HepG2 (cell line): ENCODE results near the gene PRDX2. TPM values are rescaled to one million over a fixed set of nuclear protein-coding genes. Genes with fewer than 3 reads are reported as not detected.

Experiments used
- HINFP ChIP-seq: sonication (generic); formaldehyde crosslinking; IDR thresholded peaks from 2 replicates; pipeline ENCODE4 v1.4.0; 2020; ENCODE audit warnings: low read depth, mild to moderate bottlenecking, missing genetic modification reagents
- HOXA5 ChIP-seq: sonication (generic); formaldehyde crosslinking; IDR thresholded peaks from 2 replicates; pipeline ENCODE4 v1.4.0; 2020; ENCODE audit warnings: missing genetic modification reagents
- ISL2 ChIP-seq: sonication (generic); formaldehyde crosslinking; IDR thresholded peaks from 2 replicates; pipeline ENCODE4 v1.5.0; 2020; ENCODE audit warnings: missing genetic modification reagents
- MYPOP ChIP-seq: sonication (generic); formaldehyde crosslinking; IDR thresholded peaks from 2 replicates; pipeline ENCODE4 v1.8.1; 2023; ENCODE audit warnings: mild to moderate bottlenecking, moderate library complexity, missing genetic modification reagents
- NR1H2 ChIP-seq: sonication (generic); formaldehyde crosslinking; IDR thresholded peaks from 2 replicates; pipeline ENCODE4 v1.8.1; 2022; ENCODE audit warnings: low read depth, missing genetic modification reagents, borderline replicate concordance
- PRMT3 ChIP-seq: sonication (generic); formaldehyde crosslinking; IDR thresholded peaks from 2 replicates; pipeline ENCODE4 v1.8.1; 2022; ENCODE audit warnings: low read depth, mild to moderate bottlenecking, moderate library complexity, missing genetic modification reagents, borderline replicate concordance
- RFXAP ChIP-seq: sonication (generic); formaldehyde crosslinking; IDR thresholded peaks from 2 replicates; pipeline ENCODE4 v1.4.0; 2020; ENCODE audit warnings: missing genetic modification reagents, borderline replicate concordance
- SMC3 ChIP-seq: IDR thresholded peaks from 2 replicates; pipeline ENCODE4 v1.6.1; 2011; ENCODE audit warnings: low read length, improper control_type of control experiment
- SMYD3 ChIP-seq: sonication (generic); formaldehyde crosslinking; IDR thresholded peaks from 2 replicates; pipeline ENCODE4 v1.8.1; 2023; ENCODE audit warnings: mild to moderate bottlenecking, missing genetic modification reagents
- ZFP41 ChIP-seq: sonication (generic); formaldehyde crosslinking; IDR thresholded peaks from 2 replicates; pipeline ENCODE4 v1.4.0; 2020; ENCODE audit warnings: mild to moderate bottlenecking, missing genetic modification reagents, borderline replicate concordance
- ZFY ChIP-seq: sonication (generic); formaldehyde crosslinking; IDR thresholded peaks from 2 replicates; pipeline ENCODE4 v1.4.0; 2020; ENCODE audit warnings: missing genetic modification reagents
- ZNF101 ChIP-seq: sonication (generic); formaldehyde crosslinking; IDR thresholded peaks from 2 replicates; pipeline ENCODE4 v1.4.0; 2020; ENCODE audit warnings: mild to moderate bottlenecking, low read depth, missing genetic modification reagents, borderline replicate concordance
- ZNF496 ChIP-seq: sonication (generic); formaldehyde crosslinking; IDR thresholded peaks from 2 replicates; pipeline ENCODE4 v1.8.1; 2023; ENCODE audit warnings: mild to moderate bottlenecking, moderate library complexity, missing genetic modification reagents; ENCODE audit not compliant: insufficient replicate concordance
- ZNF549 ChIP-seq: sonication (generic); formaldehyde crosslinking; IDR thresholded peaks from 2 replicates; pipeline ENCODE4 v1.5.0; 2020; ENCODE audit warnings: missing genetic modification reagents
- ZNF615 ChIP-seq: sonication (generic); formaldehyde crosslinking; IDR thresholded peaks from 2 replicates; pipeline ENCODE4 v1.5.0; 2020; ENCODE audit warnings: mild to moderate bottlenecking, missing genetic modification reagents, borderline replicate concordance
- ZNF616 ChIP-seq: sonication (generic); formaldehyde crosslinking; IDR thresholded peaks from 2 replicates; pipeline ENCODE4 v1.5.0; 2020; ENCODE audit warnings: low read depth, mild to moderate bottlenecking, missing genetic modification reagents
- ZNF788 ChIP-seq: sonication (generic); formaldehyde crosslinking; IDR thresholded peaks from 2 replicates; pipeline ENCODE4 v1.5.0; 2020; ENCODE audit warnings: mild to moderate bottlenecking, missing genetic modification reagents, borderline replicate concordance
- polyA plus RNA-seq, 8 experiments: library from polyadenylated mRNA; depleted of rRNA in 3 of 8; stranded (reverse) in 7 of 8; unstranded in 1 of 8; fragments of >200 nt; fragmentation: Illumina TruSeq in 4 of 8; extraction: Trizol in 4 of 8; gene quantifications; 2 replicates each; pipeline versions ENCODE4 v1.2.1 to v1.2.3, GENCODE V29; 2011 to 2016; ENCODE audit warnings: low read depth in 4 of 8, missing spikeins in 1 of 8, mixed read lengths in 1 of 8; ENCODE audit not compliant: insufficient read depth in 1 of 8
- total RNA-seq, 5 experiments: library from RNA; depleted of rRNA; stranded (reverse); fragments of >200 nt; fragmentation: Illumina TruSeq; extraction: Trizol; gene quantifications; 2 replicates each; pipeline ENCODE4 v1.2.3, GENCODE V29; 2016; ENCODE audit warnings: low read depth in 1 of 5
- TF ChIP-seq, protein P1 (sequence below): sonication (generic); formaldehyde crosslinking; IDR thresholded peaks from 2 replicates; pipeline ENCODE4 v1.5.1; 2020; ENCODE audit warnings: mild to moderate bottlenecking, missing genetic modification reagents, borderline replicate concordance
- TF ChIP-seq, protein P2 (sequence below): sonication (generic); formaldehyde crosslinking; IDR thresholded peaks from 2 replicates; pipeline ENCODE4 v1.4.0; 2020; ENCODE audit warnings: missing genetic modification reagents, borderline replicate concordance
- TF ChIP-seq, protein P3 (sequence below): IDR thresholded peaks from 2 replicates; pipeline ENCODE4 v1.6.1; 2016

PRDX2 gene
- total and polyA plus RNA-seq, 2 of the 13 experiments (the other 11 are each of a cell fraction or from before 2014, with no cell fraction given): 218 to 381 TPM

GRCh38 chr19:12801466-12802266 lies at the start of gene PRDX2, which contains the start of gene THSD8 (continued):
- TF ChIP-seq ZNF616: peak; percentile 57
- TF ChIP-seq SMYD3 (CRISPR knock-in tag): no peak; the same call in 1 of the 2 replicates
- TF ChIP-seq, protein P1, sequence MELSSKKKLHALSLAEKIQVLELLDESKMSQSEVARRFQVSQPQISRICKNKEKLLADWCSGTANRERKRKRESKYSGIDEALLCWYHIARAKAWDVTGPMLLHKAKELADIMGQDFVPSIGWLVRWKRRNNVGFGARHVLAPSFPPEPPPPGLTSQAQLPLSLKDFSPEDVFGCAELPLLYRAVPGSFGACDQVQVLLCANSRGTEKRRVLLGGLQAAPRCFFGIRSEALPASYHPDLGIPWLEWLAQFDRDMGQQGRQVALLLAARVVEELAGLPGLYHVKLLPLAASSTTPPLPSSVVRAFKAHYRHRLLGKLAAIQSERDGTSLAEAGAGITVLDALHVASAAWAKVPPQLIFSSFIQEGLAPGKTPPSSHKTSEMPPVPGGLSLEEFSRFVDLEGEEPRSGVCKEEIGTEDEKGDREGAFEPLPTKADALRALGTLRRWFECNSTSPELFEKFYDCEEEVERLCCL (CRISPR knock-in tag): peak; percentile 88; the same call in 1 of the 2 replicates
- TF ChIP-seq, protein P2, sequence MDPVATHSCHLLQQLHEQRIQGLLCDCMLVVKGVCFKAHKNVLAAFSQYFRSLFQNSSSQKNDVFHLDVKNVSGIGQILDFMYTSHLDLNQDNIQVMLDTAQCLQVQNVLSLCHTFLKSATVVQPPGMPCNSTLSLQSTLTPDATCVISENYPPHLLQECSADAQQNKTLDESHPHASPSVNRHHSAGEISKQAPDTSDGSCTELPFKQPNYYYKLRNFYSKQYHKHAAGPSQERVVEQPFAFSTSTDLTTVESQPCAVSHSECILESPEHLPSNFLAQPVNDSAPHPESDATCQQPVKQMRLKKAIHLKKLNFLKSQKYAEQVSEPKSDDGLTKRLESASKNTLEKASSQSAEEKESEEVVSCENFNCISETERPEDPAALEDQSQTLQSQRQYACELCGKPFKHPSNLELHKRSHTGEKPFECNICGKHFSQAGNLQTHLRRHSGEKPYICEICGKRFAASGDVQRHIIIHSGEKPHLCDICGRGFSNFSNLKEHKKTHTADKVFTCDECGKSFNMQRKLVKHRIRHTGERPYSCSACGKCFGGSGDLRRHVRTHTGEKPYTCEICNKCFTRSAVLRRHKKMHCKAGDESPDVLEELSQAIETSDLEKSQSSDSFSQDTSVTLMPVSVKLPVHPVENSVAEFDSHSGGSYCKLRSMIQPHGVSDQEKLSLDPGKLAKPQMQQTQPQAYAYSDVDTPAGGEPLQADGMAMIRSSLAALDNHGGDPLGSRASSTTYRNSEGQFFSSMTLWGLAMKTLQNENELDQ: no peak
- TF ChIP-seq ISL2: peak; percentile 68
- peak; percentile 96 for TF ChIP-seq ZFY (CRISPR knock-in tag)
- TF ChIP-seq MYPOP (CRISPR knock-in tag): peak; percentile 71; the same call in 1 of the 2 replicates
- no peak; the same call in 1 of the 2 replicates for TF ChIP-seq ZNF615 (CRISPR knock-in tag)
- no peak for TF ChIP-seq SMC3
- TF ChIP-seq, protein P3, sequence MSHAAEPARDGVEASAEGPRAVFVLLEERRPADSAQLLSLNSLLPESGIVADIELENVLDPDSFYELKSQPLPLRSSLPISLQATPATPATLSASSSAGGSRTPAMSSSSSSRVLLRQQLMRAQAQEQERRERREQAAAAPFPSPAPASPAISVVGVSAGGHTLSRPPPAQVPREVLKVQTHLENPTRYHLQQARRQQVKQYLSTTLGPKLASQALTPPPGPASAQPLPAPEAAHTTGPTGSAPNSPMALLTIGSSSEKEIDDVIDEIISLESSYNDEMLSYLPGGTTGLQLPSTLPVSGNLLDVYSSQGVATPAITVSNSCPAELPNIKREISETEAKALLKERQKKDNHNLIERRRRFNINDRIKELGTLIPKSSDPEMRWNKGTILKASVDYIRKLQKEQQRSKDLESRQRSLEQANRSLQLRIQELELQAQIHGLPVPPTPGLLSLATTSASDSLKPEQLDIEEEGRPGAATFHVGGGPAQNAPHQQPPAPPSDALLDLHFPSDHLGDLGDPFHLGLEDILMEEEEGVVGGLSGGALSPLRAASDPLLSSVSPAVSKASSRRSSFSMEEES (CRISPR knock-in tag): no peak
- no peak for TF ChIP-seq ZNF496 (CRISPR knock-in tag)
- no peak for TF ChIP-seq NR1H2 (CRISPR knock-in tag)
- TF ChIP-seq ZNF101 (CRISPR knock-in tag): 0 out of 2 replicates have a peak, but pooled peaks have one; percentile 39
- TF ChIP-seq ZFP41 (CRISPR knock-in tag): no peak
- peak; percentile 65 for TF ChIP-seq HINFP
- TF ChIP-seq ZNF788 (CRISPR knock-in tag): peak; percentile 75
- TF ChIP-seq ZNF549 (CRISPR knock-in tag): no peak
- TF ChIP-seq RFXAP (CRISPR knock-in tag): 0 out of 2 replicates have a peak, but pooled peaks have one; percentile 70
- TF ChIP-seq PRMT3: peak; percentile 55; the same call in 1 of the 2 replicates
- TF ChIP-seq HOXA5 (CRISPR knock-in tag): peak; percentile 70; the same call in 1 of the 2 replicates
